MCF 10A (cell line): ENCODE results near the gene WNT7B. TPM values are rescaled to one million over a fixed set of nuclear protein-coding genes. Genes with fewer than 3 reads are reported as not detected.

Experiments
- BruUV-seq: library from RNA; stranded (reverse); fragments of 400-500 nt; replicated peaks from 2 replicates; lab custom pipeline; 2021; lab: Mats Ljungman, UMichigan
- CTCF ChIA-PET: fragments of 300-600 bp; sonication (Branson Sonifier 250); formaldehyde crosslinking; extraction: SDS; loops from one replicate; lab custom pipeline; 2021; ENCODE audit warnings: antibody characterized with exemption, inconsistent platforms; lab: Yijun Ruan, JAX
- POLR2A ChIA-PET: fragments of 300-600, 350-650 bp; sonication (Branson Sonifier 250); formaldehyde crosslinking; extraction: SDS; loops from one replicate; lab custom pipeline; 2020; ENCODE audit warnings: antibody characterized with exemption, inconsistent platforms; lab: Yijun Ruan, JAX
- DNase-seq: peaks from one replicate; pipeline ENCODE4 v3.0.0-alpha.2; 2018; ENCODE audit not compliant: unreplicated experiment
- H3K27ac Mint-ChIP-seq: one replicate; pipeline ENCODE4 v1.8.0; 2022; ENCODE audit warnings: mild to moderate bottlenecking, low read depth, mixed read lengths; ENCODE audit not compliant: unreplicated experiment
- H3K27me3 Mint-ChIP-seq: one replicate; pipeline ENCODE4 v1.8.0; 2022; ENCODE audit warnings: mixed read lengths; ENCODE audit not compliant: insufficient read depth, unreplicated experiment
- H3K36me3 Mint-ChIP-seq: one replicate; pipeline ENCODE4 v1.8.0; 2022; ENCODE audit warnings: mild to moderate bottlenecking, moderate library complexity, mixed read lengths; ENCODE audit not compliant: insufficient read depth, unreplicated experiment
- H3K4me1 Mint-ChIP-seq: one replicate; pipeline ENCODE4 v1.8.0; 2022; ENCODE audit warnings: mixed read lengths; ENCODE audit not compliant: insufficient read depth, unreplicated experiment
- H3K4me3 Mint-ChIP-seq: one replicate; pipeline ENCODE4 v1.8.0; 2022; ENCODE audit warnings: mild to moderate bottlenecking, moderate library complexity, mixed read lengths; ENCODE audit not compliant: unreplicated experiment
- H3K9me3 Mint-ChIP-seq: one replicate; pipeline ENCODE4 v1.8.0; 2022; ENCODE audit warnings: mixed read lengths; ENCODE audit not compliant: unreplicated experiment
- CTCF ChIP-seq: fragments of 200-600 bp; IDR thresholded peaks from one replicate; pipeline ENCODE4 v1.8.0; 2022; ENCODE audit warnings: antibody characterized with exemption, mild to moderate bottlenecking; ENCODE audit not compliant: unreplicated experiment
- intact Hi-C: fragments of 100-400 bp; cut with micrococcal nuclease; formaldehyde crosslinking; loops from 2 replicates; pipeline ENCODE4 v1.14.1; 2022
- total RNA-seq: library from RNA; stranded (reverse); gene quantifications from 2 replicates; pipeline ENCODE4 v1.2.3, GENCODE V29; 2022

The WNT7B gene
- total RNA-seq, 1 experiment from 2014 or later = 0.28 TPM

GRCh38 chr22:45910928-45911467, 66.0 kb downstream of the WNT7B start:
- no peak overlapping the region for H3K4me3 Mint-ChIP-seq
- TF ChIP-seq CTCF = no peak
- BruUV-seq = no TSS peak
- ChIA-PET POLR2A (interaction anchor here (0.7 to 0.9 kb wide), 2 partner anchors 12 to 15 kb away, joined by 3 to 5 read pairs; no protein-coding TSS in a partner anchor), CTCF (interaction anchor here (0.6 to 1.1 kb wide), 2 partner anchors 17 to 47 kb away, joined by 3 read pairs; no protein-coding TSS in a partner anchor)
- no peak overlapping the region for H3K27ac Mint-ChIP-seq
- DNase-seq = no peak
- H3K4me1 Mint-ChIP-seq = peaks cover 13% of the 10 kb centered on the region
- no peaks in the 10 kb centered on the region for H3K36me3 Mint-ChIP-seq
- peaks cover 13% of the 10 kb centered on the region for H3K27me3 Mint-ChIP-seq
- intact Hi-C loops = no loop called here
- no peaks in the 10 kb centered on the region for H3K9me3 Mint-ChIP-seq

- intact Hi-C loops = no loop called here
- BruUV-seq = no TSS peak
- no peak overlapping the region for H3K4me3 Mint-ChIP-seq
- ChIA-PET POLR2A (no interaction called here), CTCF (no interaction called here)
- peaks cover 23% of the 10 kb centered on the region for H3K4me1 Mint-ChIP-seq
- H3K27me3 Mint-ChIP-seq = peaks cover 25% of the 10 kb centered on the region
- TF ChIP-seq CTCF = no peak
- H3K9me3 Mint-ChIP-seq = no peaks in the 10 kb centered on the region
- H3K27ac Mint-ChIP-seq = no peak overlapping the region
- no peak for DNase-seq
- H3K36me3 Mint-ChIP-seq = no peaks in the 10 kb centered on the region
Measured at GRCh38 chr22:45908961-45909360, 68.0 kb downstream of the WNT7B start.

GRCh38 chr22:45907996-45908395, 69.0 kb downstream of the WNT7B start:
- Mint-ChIP-seq H3K27me3 (peaks cover 25% of the 10 kb centered on the region), H3K36me3 (no peaks in the 10 kb centered on the region), H3K27ac (no peak overlapping the region), H3K4me3 (no peak overlapping the region), H3K4me1 (peaks cover 26% of the 10 kb centered on the region), H3K9me3 (no peaks in the 10 kb centered on the region)
- no TSS peak for BruUV-seq
- intact Hi-C loops = no loop called here
- POLR2A ChIA-PET = no interaction called here
- DNase-seq = no peak
- CTCF ChIA-PET = no interaction called here
- no peak for TF ChIP-seq CTCF

GRCh38 chr22:45907378-45907777, 69.6 kb downstream of the WNT7B start:
- Mint-ChIP-seq H3K27ac (no peak overlapping the region), H3K36me3 (no peaks in the 10 kb centered on the region), H3K4me3 (no peak overlapping the region), H3K9me3 (no peaks in the 10 kb centered on the region), H3K4me1 (peaks cover 24% of the 10 kb centered on the region), H3K27me3 (peaks cover 25% of the 10 kb centered on the region)
- BruUV-seq = no TSS peak
- ChIA-PET POLR2A (no interaction called here), CTCF (no interaction called here)
- no peak for TF ChIP-seq CTCF
- intact Hi-C loops = no loop called here
- DNase-seq = no peak
